GM18858 (cell line): ENCODE results near the gene CC2D2A.
"Not testable (repeated sequence)": the region's sequence is repeated elsewhere in the genome, so short reads cannot be mapped to it uniquely, and the experiment has no call there.

Experiments
- ATAC-seq: cut with Tn5 transposase; IDR thresholded peaks from one replicate; pipeline ENCODE4 v1.9.1; 2021; ENCODE audit not compliant: unreplicated experiment

Gene CC2D2A

DNA sequence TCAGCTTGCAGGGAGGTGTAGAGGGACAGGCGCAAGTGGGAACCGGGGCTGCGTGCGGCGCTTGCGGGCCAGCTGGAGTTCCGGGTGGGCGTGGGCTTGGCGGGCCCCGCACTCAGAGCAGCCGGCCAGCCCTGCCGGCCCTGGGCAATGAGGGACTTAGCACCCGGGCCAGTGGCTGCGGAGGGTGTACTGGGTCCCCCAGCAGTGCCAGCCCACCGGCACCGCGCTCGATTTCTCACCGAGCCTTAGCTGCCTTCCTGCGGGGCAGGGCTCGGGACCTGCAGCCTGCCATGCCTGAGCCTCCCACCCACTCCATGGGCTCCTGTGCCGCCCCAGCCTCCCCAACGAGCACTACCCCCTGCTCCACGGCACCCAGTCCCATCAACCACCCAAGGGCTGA, 145.2 kb downstream of the CC2D2A start:
- not testable (repeated sequence) for ATAC-seq

DNA sequence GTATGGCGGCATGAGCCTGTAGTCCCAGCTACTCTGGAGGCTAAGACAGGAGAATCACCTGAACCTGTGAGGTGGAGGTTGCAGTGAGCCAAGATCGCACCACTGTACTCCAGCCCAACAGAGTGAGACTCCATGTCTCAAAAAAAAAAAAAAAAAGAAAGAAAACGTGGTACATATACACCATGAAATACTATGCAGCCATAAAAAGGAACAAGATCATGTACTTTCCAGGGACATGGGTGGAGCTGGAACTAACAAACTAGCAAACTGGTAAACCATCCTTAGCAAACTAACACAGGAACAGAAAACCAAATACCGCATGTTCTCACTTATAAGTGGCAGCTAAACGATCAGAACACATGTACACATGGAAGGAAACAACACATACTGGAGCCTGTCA, 147.7 kb downstream of the CC2D2A start:
- not testable (repeated sequence) for ATAC-seq

DNA sequence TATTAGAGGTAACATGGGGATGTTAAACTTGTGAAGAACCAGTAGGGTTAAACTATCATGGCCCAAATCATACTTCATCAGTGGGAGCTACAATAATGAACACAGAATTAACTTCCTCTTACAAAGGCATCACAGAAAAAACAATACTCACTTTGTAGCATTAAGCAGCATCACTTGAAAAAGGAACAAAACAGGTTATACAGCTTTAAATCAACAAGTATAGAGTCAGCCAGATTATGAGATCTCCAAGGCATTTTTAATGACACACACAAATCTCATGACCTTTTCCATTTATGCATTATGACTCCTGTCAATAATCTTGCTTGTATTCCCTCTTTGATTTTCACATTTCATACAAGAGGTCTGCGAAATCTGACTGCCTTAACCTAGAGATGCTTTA, 167.1 kb downstream of the CC2D2A start:
- no peak for ATAC-seq

DNA sequence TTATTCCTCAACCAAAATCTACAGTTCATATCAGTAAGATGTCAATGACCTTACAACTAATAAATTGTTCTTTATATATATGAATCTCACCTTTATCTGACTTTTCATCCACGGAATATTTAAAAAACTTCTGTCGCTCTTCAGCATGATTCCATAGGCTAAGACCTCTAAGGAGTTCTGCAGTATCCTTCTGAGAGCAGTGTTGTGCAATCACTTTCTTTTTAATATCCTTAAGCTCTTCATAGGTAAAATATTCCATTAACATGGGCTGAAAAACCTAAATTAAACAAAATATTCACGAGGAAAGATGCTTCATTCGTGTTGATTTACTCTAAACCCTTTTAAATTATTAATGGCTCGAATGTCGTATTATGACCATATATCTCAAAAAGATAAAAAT, 168.7 kb downstream of the CC2D2A start:
- no peak for ATAC-seq

DNA sequence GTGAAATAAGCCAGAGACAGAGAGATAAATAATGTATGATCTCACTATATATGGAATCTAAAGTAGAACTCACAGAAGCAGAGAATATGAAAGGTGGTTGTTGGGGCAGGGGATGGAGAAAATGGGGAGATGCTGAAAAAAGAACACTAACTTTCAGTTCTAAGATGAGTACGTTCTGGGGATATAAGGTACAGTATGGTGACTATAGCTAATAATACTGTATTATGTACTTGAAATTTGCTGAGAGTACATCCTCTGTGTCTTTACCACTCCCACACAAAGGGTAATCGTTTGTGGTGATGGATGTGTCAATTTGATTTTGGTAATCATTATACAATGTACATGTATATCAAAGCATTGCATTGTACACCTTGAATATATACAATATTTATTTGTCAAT, 178.9 kb downstream of the CC2D2A start:
- peak; percentile 54 for ATAC-seq

DNA sequence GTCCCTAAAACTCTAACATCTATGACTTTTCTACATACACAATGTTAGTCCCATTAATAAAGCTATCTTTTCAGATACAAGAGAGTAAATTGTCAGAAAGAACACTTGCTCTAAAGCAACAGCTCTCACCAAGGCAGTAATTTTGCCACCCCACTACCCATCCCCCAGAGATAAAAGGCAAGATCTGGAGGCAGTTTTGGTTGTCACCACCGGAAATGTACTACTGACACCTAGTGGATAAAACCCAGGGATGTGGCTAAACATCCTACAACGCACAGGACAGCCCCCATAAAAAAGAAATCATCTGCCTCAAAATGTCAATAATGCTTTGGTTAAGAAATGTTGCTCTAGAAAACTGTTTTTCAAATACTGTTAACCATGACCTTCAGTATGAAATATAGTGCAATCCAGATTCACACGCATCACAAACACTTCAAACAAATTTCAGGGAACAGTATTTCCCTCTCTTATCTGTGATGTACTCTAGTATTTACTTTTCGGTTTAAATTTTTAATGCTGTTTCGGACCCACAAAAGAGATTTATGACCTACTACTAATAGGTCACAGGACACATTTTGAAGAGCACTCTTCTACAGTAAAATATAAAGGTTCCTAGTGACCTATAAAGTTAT, 180.3 kb downstream of the CC2D2A start:
- ATAC-seq: peak; percentile 40
